IgD-negative memory B cell (primary cell): Measurements from ENCODE around the gene AK3. TPM values are rescaled to one million over a fixed set of nuclear protein-coding genes. Genes with fewer than 3 reads are reported as not detected.
A peak's percentile ranks its signal among the peaks of the same experiment; 100 is the strongest.

Experiments
- H3K27ac Mint-ChIP-seq, 3 donors: one replicate each; pipeline ENCODE4 v1.8.0; 2020 to 2022; ENCODE audit warnings: mild to moderate bottlenecking in 3 of 3, mixed read lengths in 3 of 3, moderate library complexity in 1 of 3
- H3K27me3 Mint-ChIP-seq: one replicate; pipeline ENCODE4 v1.8.0; 2021; ENCODE audit warnings: mixed read lengths
- H3K36me3 Mint-ChIP-seq: one replicate; pipeline ENCODE4 v1.8.0; 2020; ENCODE audit warnings: mild to moderate bottlenecking, mixed read lengths
- H3K4me1 Mint-ChIP-seq, 3 donors: one replicate each; pipeline ENCODE4 v1.8.0; 2020 to 2022; ENCODE audit warnings: mixed read lengths in 3 of 3, mild to moderate bottlenecking in 1 of 3
- H3K4me3 Mint-ChIP-seq, 4 donors: one replicate each; pipeline ENCODE4 v1.8.0; 2020 to 2022; ENCODE audit warnings: mild to moderate bottlenecking in 4 of 4, mixed read lengths in 4 of 4, moderate library complexity in 3 of 4
- H3K9me3 Mint-ChIP-seq, 3 donors: one replicate each; pipeline ENCODE4 v1.8.0; 2020 to 2021; ENCODE audit warnings: mixed read lengths in 3 of 3, mild to moderate bottlenecking in 1 of 3
- polyA plus RNA-seq: library from polyadenylated mRNA; unstranded; fragments of 300-500 nt; fragmentation: Illumina TruSeq; gene quantifications from one replicate; pipeline ENCODE4 v1.2.3, GENCODE V29; 2021

AK3 gene
- polyA plus RNA-seq, 1 donor from 2014 or later = 25.1 TPM

DNA sequence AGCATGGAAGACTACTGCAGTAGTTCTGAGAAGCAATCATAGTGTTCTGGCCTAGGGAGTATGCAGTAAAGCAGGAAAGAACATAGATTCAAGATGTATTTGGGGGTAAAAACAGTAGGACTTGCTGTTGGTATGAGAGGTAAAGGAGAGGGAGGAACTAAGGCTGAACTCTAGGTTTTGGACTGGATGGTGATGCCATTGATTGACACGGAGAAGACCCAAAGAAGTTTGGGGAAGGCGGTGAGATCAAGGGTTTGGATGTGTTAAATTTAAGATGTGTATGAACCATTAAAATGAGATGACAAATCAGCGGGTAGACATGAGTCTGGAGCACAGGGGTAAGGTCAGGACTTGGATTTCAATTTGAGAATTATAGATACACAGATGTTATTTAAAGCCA, 63.6 kb downstream of the AK3 start:
- Mint-ChIP-seq H3K27ac (no peak overlapping the region), H3K4me3 (no peak overlapping the region)

DNA sequence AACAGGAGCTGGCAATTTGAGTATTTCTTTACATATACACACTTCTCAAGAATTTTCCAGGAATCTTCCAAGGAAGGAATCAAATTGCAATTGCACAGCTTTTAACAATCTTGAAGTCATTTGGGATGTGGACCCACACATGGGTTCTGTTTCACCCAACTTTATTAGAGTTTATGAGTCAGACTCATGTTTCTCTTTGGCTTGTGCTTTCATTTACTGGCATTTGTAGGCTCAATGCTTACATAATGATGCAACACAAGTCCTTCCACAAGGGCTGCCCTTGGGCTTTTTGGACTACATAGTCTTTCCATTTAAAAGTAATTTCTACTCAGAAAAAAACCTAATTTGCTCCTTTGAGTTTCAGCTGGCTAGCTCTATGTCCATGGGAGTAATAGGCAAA, 66.2 kb downstream of the AK3 start:
- Mint-ChIP-seq H3K4me3 (no peak overlapping the region), H3K27me3 (peaks cover 4% of the 10 kb centered on the region), H3K9me3 (peaks cover 0 to 2% (median 0%) of the 10 kb centered on the region in 3 donors), H3K36me3 (peaks cover 5% of the 10 kb centered on the region), H3K4me1 (no peaks in the 10 kb centered on the region), H3K27ac (no peak overlapping the region)

More for the DNA sequence above, 63.6 kb downstream of the AK3 start:
- Mint-ChIP-seq H3K9me3 (no peaks in the 10 kb centered on the region), H3K27me3 (peaks cover 2% of the 10 kb centered on the region), H3K4me1 (no peaks in the 10 kb centered on the region), H3K36me3 (peaks cover 5% of the 10 kb centered on the region)

DNA sequence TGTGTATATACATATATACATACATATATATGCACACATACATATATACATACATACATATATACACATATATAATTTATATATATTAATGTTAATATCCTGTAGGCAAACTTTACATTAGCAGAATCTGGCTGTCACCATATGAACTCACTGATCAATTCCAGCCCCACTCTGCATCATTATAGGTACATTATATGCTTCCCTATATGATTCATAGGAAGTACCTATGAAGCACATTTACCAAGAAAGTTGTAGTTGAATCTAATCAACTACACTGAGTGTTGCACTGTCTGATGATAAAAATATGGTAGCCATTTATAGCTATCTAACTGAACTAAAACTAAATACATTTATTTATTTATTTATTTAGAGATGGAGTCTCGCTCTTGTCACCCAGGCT, 69.3 kb downstream of the AK3 start:
- H3K36me3 Mint-ChIP-seq = peaks cover 5% of the 10 kb centered on the region
- peaks cover 2% of the 10 kb centered on the region in 3 donors for H3K4me1 Mint-ChIP-seq

DNA sequence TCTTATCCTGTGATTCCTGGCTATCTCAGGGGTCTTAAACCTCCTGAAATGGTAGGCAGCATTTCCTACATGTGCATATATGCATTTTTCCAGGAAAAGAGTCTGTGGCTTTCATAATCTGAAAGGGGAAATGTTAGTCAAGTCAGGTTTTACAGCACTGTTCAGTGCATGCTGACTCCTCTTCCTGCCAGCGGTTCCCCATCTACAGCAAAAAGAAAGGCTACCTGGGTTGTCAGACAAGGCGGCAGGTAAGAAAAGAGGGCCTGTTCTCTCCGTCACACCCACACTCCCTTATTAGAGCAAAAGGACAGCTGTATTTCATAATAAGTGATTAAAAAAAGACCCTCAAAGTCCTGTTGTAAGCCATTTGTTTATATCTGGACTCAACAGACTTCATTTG, 70.4 kb downstream of the AK3 start:
- Mint-ChIP-seq H3K4me1 (peaks cover 10 to 13% (median 12%) of the 10 kb centered on the region in 3 donors), H3K27me3 (peaks cover 15% of the 10 kb centered on the region), H3K4me3 (no peak overlapping the region), H3K36me3 (peaks cover 3% of the 10 kb centered on the region), H3K27ac (no peak overlapping the region), H3K9me3 (peaks cover 0 to 2% (median 0%) of the 10 kb centered on the region in 3 donors)

More for the DNA sequence above, 69.3 kb downstream of the AK3 start:
- H3K9me3 Mint-ChIP-seq = peaks cover 0 to 2% (median 0%) of the 10 kb centered on the region in 3 donors
- H3K27ac Mint-ChIP-seq = no peak overlapping the region
- H3K4me3 Mint-ChIP-seq = no peak overlapping the region
- H3K27me3 Mint-ChIP-seq = peaks cover 10% of the 10 kb centered on the region

DNA sequence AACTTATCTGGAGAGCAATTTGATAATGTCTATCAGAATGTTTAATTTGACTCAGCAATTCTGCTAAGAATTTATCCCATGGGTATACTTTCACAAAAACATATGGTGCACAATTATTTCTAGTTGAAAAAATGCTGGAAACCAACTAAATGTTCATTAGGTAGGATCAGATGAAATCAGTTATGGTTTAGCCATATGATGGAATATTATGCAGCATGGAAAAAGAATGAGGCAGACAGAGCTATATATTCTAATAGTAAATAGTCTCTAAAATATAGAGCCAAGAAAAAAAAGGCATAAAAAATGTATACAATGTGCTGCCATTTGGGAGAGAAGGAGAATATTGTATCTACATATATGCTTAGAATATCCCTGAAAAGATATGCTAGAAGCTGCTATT, 71.1 kb downstream of the AK3 start:
- Mint-ChIP-seq H3K36me3 (peaks cover 3% of the 10 kb centered on the region), H3K27me3 (peaks cover 15% of the 10 kb centered on the region), H3K4me1 (peaks cover 16 to 20% (median 19%) of the 10 kb centered on the region in 3 donors), H3K9me3 (peaks cover 0 to 2% (median 0%) of the 10 kb centered on the region in 3 donors), H3K27ac (no peak overlapping the region), H3K4me3 (no peak overlapping the region)

DNA sequence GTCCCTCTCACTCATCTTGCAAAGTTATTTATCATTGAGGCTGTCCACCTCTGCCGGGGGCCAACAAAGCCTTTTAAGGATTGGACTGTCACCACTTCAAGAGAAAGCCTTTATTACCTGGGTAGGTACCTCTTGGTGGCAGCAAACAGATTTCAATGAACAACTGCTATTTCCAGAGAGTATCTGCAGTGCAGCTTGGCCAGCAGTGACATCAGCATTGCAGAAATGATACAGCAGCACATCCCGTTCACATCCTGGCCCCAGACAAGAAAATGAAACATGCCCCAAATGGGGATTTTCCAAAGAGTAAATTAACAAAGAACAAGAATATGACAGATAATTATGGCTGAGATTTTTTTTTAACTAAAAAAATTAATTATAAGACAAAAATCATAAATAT, 72.4 kb downstream of the AK3 start:
- peaks cover 0 to 2% (median 0%) of the 10 kb centered on the region in 3 donors for H3K9me3 Mint-ChIP-seq
- peaks cover under 1% of the 10 kb centered on the region for H3K36me3 Mint-ChIP-seq
- H3K4me3 Mint-ChIP-seq = no peak overlapping the region
- peaks cover 15% of the 10 kb centered on the region for H3K27me3 Mint-ChIP-seq
- H3K4me1 Mint-ChIP-seq = peaks cover 29 to 32% (median 32%) of the 10 kb centered on the region in 3 donors
- no peak overlapping the region for H3K27ac Mint-ChIP-seq

DNA sequence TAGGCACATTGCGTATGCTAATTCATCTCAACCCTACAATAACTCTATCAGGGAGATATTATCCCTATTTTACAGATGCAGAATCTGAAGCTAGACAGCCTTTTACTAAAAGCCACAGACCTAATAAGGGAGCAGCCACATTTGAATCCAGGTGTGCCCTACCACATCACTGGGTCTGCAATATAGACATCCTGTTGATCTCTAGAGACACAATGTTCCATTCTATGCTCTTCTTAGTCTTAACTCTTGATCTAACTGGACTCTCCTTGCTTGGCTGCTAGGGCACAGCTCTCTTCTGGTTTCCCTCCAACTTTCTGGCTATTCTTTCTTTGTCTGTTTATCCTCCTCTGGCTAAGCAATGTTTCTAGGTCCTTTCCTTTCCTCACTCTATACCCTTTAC, 73.3 kb downstream of the AK3 start:
- peaks cover 38 to 41% (median 39%) of the 10 kb centered on the region in 3 donors for H3K4me1 Mint-ChIP-seq
- H3K36me3 Mint-ChIP-seq = no peaks in the 10 kb centered on the region
- peaks cover 15% of the 10 kb centered on the region for H3K27me3 Mint-ChIP-seq
- H3K9me3 Mint-ChIP-seq = peaks cover 0 to 2% (median 0%) of the 10 kb centered on the region in 3 donors
- no peak overlapping the region for H3K27ac Mint-ChIP-seq
- H3K4me3 Mint-ChIP-seq = no peak overlapping the region

DNA sequence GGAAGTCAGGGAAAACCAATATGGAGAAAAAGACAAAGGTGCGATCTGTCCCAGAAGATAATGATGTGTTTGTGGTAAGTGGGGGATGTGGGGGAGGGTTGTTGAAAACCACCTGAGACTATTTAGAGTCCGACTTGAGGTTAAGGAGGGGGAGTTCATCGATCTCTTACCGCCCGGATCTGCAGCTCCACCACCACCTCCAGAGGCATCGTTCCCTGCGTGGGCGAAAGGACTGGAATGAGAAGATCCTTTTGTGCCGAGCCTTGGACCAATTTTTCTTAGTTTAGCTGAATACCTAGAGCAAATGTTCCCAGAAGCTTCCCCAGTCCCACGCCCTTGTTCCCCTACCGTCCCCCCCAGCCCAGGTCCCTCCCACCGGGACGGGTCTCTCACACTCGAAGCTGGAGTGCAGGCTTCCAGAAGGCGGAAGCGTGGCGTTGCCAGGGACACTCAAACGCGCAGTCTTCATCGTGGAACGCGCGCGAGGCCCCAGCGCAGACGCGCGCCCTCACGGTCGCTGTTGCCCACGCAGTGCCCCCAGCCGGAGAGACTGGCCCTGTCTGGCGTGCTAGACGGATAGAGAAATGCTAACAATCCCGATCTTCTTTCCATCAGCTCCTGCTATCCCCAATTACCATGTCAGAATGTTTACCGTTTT, 74.8 kb downstream of the AK3 start, which contains the start of gene SPATA6L:
SPATA6L (minus strand) TSS at position 439 of the 658 bp plus-strand sequence; CDS start at position 209, 230 bp downstream.
- Mint-ChIP-seq H3K4me1 (peaks cover 46 to 49% (median 47%) of the 10 kb centered on the region in 3 donors), H3K36me3 (no peaks in the 10 kb centered on the region), H3K9me3 (peaks cover 0 to 3% (median 0%) of the 10 kb centered on the region in 3 donors), H3K4me3 (peak within 1 kb of the TSS; percentile 69 to 89 (median 84)), H3K27me3 (peaks cover 15% of the 10 kb centered on the region), H3K27ac (peak within 1 kb of the TSS in 2 of 3 donors; percentile 26 to 69)

DNA sequence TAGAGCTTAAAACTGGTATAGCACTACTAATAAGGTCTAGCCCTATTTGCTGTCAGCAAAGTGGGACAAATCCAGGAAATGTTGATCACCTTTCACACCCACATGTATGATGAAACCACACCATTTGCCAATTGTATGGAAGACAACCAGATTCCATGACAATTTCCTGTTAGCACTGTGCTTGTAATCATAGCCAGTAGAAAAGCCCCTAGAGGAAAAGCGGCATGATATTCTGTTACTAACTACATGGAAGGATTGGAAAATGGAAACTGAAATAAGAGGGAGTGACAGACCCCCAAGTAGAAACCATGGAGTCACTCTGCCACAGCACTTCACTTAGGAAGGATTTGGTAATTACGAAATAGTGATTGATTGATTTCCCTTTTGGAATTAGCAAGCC, 75.6 kb downstream of the AK3 start:
- peaks cover 46 to 49% (median 47%) of the 10 kb centered on the region in 3 donors for H3K4me1 Mint-ChIP-seq
- H3K36me3 Mint-ChIP-seq = no peaks in the 10 kb centered on the region
- peaks cover 0 to 3% (median 0%) of the 10 kb centered on the region in 3 donors for H3K9me3 Mint-ChIP-seq
- H3K27ac Mint-ChIP-seq = no peak overlapping the region
- peak overlapping the region in 2 of 4 donors; percentile 69 to 89 for H3K4me3 Mint-ChIP-seq
- peaks cover 15% of the 10 kb centered on the region for H3K27me3 Mint-ChIP-seq

DNA sequence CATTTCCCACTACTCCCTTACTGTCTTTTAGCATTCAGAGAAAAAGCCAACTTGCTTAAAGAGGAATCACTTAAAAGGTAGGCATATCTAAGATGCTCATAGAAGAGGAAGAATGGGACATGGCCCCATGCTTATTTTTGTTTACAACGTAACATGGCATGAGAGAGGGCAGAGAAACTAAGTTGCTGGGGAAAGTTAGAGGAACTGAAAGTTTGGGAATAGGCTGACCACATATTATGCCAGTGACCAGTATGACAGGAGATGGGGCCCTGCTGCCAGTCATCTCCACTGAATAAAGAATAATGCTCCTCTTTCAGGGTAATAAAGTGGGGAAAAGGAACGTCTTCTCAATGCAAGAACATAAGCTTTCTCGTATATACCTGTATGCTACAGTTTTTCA, 77.0 kb downstream of the AK3 start:
- Mint-ChIP-seq H3K9me3 (peaks cover 0 to 1% (median 0%) of the 10 kb centered on the region in 3 donors), H3K4me3 (peak overlapping the region; percentile 1 to 100 (median 97)), H3K4me1 (peaks cover 46 to 49% (median 47%) of the 10 kb centered on the region in 3 donors), H3K36me3 (no peaks in the 10 kb centered on the region), H3K27ac (peak overlapping the region in 2 of 3 donors; percentile 1 to 74), H3K27me3 (peaks cover 14% of the 10 kb centered on the region)

DNA sequence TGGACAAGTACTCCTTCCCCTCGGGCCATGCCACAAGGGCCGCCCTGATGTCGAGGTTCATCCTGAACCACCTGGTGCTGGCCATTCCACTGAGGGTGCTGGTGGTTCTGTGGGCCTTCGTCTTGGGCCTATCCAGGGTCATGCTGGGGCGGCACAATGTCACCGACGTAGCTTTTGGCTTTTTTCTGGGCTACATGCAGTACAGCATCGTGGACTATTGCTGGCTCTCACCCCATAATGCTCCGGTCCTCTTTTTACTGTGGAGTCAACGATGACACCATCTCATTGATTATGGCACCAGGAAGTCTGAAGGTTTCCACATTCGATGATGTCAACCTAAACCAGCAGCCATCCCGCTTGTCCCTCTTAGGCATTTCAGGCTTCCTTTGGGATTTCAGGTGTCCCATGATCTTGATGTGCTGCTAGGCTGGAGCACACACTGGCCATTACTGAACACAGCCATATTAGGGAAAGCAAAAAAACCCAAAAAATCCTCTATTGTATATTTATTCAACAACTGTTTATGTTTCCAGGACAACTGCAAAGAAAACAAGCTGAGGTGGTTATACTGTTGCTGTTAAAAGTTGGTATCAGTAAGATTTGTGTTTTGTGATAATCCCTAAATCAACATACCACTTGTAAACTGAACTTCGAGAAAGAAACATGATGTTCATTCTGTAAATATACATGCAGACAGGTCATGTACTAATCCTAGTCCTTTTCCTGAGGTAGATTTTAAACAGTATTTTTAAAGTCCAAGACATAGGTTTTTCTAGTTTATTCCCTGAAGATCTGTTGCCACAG, 77.8 kb downstream of the AK3 start:
- Mint-ChIP-seq H3K36me3 (no peaks in the 10 kb centered on the region), H3K4me1 (peaks cover 46 to 49% (median 47%) of the 10 kb centered on the region in 3 donors), H3K4me3 (peak overlapping the region; percentile 90 to 100 (median 97)), H3K9me3 (peaks cover 0 to 1% (median 0%) of the 10 kb centered on the region in 3 donors), H3K27me3 (peaks cover 14% of the 10 kb centered on the region), H3K27ac (peak overlapping the region in 2 of 3 donors; percentile 74 to 80)

DNA sequence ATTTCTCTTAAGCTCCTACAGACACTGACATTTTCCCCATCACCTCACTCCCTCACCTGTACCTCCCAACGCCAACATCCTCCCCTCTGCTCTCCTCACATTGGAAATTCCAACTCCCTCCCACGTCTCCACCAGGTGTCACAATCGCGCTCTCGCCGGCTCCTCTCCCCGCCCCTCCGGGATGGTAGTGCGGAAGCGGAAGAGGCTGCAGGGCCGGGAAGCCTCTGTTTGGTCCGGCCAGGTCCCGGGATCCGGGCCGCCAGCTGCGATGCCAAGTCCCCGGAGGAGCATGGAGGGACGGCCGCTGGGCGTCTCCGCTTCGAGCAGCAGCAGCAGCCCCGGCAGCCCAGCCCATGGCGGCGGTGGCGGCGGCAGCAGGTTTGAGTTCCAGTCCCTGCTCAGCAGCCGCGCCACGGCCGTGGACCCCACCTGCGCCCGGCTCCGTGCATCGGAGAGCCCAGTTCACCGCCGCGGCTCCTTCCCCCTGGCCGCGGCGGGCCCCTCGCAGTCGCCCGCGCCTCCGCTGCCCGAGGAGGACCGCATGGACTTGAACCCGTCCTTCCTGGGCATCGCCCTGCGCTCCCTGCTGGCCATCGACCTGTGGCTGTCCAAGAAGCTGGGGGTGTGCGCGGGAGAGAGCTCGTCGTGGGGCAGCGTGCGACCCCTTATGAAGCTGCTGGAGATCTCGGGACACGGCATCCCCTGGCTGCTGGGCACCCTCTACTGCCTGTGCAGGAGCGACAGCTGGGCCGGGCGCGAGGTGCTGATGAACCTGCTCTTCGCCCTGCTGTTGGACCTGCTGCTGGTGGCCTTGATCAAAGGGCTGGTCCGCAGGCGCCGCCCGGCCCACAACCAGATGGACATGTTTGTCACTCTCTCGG, 78.7 kb downstream of the AK3 start, which contains the start of gene PLPP6:
PLPP6 (plus strand) TSS at position 187 of the 881 bp plus-strand sequence; CDS start at position 269, 82 bp downstream.
- H3K36me3 Mint-ChIP-seq = no peaks in the 10 kb centered on the region
- peak within 1 kb of the TSS; percentile 90 to 100 (median 97) for H3K4me3 Mint-ChIP-seq
- H3K9me3 Mint-ChIP-seq = peaks cover 0 to 1% (median 0%) of the 10 kb centered on the region in 3 donors
- H3K27me3 Mint-ChIP-seq = peaks cover 12% of the 10 kb centered on the region
- H3K4me1 Mint-ChIP-seq = peaks cover 46 to 47% (median 47%) of the 10 kb centered on the region in 3 donors
- peak within 1 kb of the TSS; percentile 49 to 91 (median 88) for H3K27ac Mint-ChIP-seq

DNA sequence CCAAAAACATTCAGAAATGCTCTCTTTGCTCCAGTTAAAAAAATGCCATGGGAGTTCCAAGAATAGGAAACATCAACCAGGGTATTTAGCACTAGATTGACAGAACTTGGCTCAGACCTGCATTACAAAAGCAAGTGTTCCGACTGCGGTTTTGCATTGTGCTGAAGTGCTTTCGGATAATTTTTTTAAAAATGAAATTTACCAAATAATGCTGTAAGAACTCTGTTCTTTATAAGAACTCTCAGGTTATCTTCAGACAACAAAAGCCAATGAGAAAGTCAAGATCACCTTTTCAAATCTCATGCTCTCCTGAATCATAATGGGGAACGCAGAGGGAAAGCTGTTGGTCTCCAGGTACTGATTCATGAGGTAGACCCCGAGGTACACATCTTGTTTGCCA, 79.4 kb downstream of the AK3 start:
- peak overlapping the region; percentile 90 to 100 (median 97) for H3K4me3 Mint-ChIP-seq
- H3K27me3 Mint-ChIP-seq = peaks cover 7% of the 10 kb centered on the region
- peaks cover 43 to 46% (median 44%) of the 10 kb centered on the region in 3 donors for H3K4me1 Mint-ChIP-seq
- H3K9me3 Mint-ChIP-seq = peaks cover 0 to 1% (median 0%) of the 10 kb centered on the region in 3 donors
- peak overlapping the region; percentile 49 to 91 (median 88) for H3K27ac Mint-ChIP-seq
- H3K36me3 Mint-ChIP-seq = no peaks in the 10 kb centered on the region

DNA sequence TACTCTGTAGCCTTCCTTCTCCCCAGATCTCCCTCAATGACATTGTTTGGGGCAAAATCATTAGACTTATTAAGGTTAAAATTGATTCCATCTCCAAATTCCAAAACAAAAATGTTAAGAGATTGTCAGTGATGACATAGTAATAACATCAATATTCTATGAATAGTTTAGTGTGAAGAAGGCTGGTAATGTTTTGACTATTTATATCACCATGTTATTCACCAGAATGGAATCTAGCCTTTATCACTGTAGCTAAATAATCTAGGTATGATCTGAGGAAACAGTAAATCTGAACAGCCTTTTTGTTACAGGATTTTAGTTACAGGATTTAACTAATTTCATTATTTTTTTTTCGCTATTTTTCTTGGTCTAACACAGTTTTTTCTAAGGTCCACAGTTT, 79.8 kb downstream of the AK3 start:
- Mint-ChIP-seq H3K4me3 (peak overlapping the region in 3 of 4 donors; percentile 90 to 100 (median 95)), H3K27ac (peak overlapping the region in 2 of 3 donors; percentile 49 to 50), H3K27me3 (peaks cover 4% of the 10 kb centered on the region), H3K9me3 (peaks cover 0 to 1% (median 0%) of the 10 kb centered on the region in 3 donors), H3K4me1 (peaks cover 40 to 42% (median 40%) of the 10 kb centered on the region in 3 donors), H3K36me3 (no peaks in the 10 kb centered on the region)
